SU-DHL-6 (cell line): ENCODE data around the gene ATP7A.
"Not testable (repeated sequence)": the region's sequence is repeated elsewhere in the genome, so short reads cannot be mapped to it uniquely, and the experiment has no call there.

Experiments used
- H2AFZ ChIP-seq: fragments of 200-600 bp; sonication (generic); 2 replicates; pipeline ENCODE4 v1.6.1; 2014; ENCODE audit warnings: low read depth, mild to moderate bottlenecking, moderate library complexity, mixed read lengths, antibody characterized with exemption, low read length; ENCODE audit not compliant: severe bottlenecking
- H3F3A ChIP-seq: fragments of 200-600 bp; shearing (Covaris generic); 2 replicates; pipeline ENCODE4 v1.6.0; 2016; ENCODE audit warnings: antibody characterized with exemption, mild to moderate bottlenecking; ENCODE audit not compliant: insufficient read depth
- H3K27ac ChIP-seq: fragments of 200-600 bp; sonication (generic); 2 replicates; pipeline ENCODE4 v1.5.1; 2016; ENCODE audit warnings: low read depth, mild to moderate bottlenecking, low read length, moderate library complexity, mixed read lengths
- H3K27me3 ChIP-seq: fragments of 200-600 bp; sonication (generic), shearing (Covaris generic); 2 replicates; pipeline ENCODE4 v1.6.0; 2014; ENCODE audit warnings: mild to moderate bottlenecking, low read length
- H3K36me3 ChIP-seq: fragments of 200-600 bp; sonication (generic); 2 replicates; pipeline ENCODE4 v1.6.1; 2014; ENCODE audit warnings: mild to moderate bottlenecking, low read length, mixed read lengths
- H3K4me2 ChIP-seq: fragments of 300-600, 200-600 bp; shearing (Covaris generic), sonication (generic); 2 replicates; pipeline ENCODE4 v1.6.0; 2014; ENCODE audit warnings: low read length, low read depth, mild to moderate bottlenecking; ENCODE audit not compliant: poor library complexity, severe bottlenecking
- H3K4me3 ChIP-seq: fragments of 200-600 bp; sonication (generic); 2 replicates; pipeline ENCODE4 v1.5.1; 2014; ENCODE audit warnings: antibody characterized with exemption, low read length, mild to moderate bottlenecking, mixed read lengths; ENCODE audit not compliant: insufficient read depth, poor library complexity, severe bottlenecking
- H3K79me2 ChIP-seq: fragments of 200-600 bp; sonication (generic); 2 replicates; pipeline ENCODE4 v1.6.1; 2014; ENCODE audit warnings: mild to moderate bottlenecking, low read length, moderate library complexity; ENCODE audit not compliant: insufficient read depth
- H3K9ac ChIP-seq: fragments of 200-600 bp; sonication (generic); 2 replicates; pipeline ENCODE4 v1.7.0; 2014; ENCODE audit warnings: mild to moderate bottlenecking, low read length
- H3K9me2 ChIP-seq: fragments of 200-600 bp; sonication (generic); replicated peaks from 2 replicates; pipeline ENCODE4 v1.6.1; 2014; ENCODE audit warnings: low read length; ENCODE audit not compliant: insufficient read depth
- H3K9me3 ChIP-seq: fragments of 200-600 bp; sonication (generic); 2 replicates; pipeline ENCODE4 v1.6.1; 2014; ENCODE audit warnings: low read length, mixed read lengths; ENCODE audit not compliant: insufficient read depth
- H4K20me1 ChIP-seq: fragments of 200-600 bp; sonication (generic); 2 replicates; pipeline ENCODE4 v1.6.1; 2014; ENCODE audit warnings: low read depth, mild to moderate bottlenecking, antibody characterized with exemption, low read length, moderate library complexity, mixed read lengths
- EZH2phosphoT487 ChIP-seq: fragments of 200-600 bp; sonication (generic), shearing (Covaris generic); conservative IDR thresholded peaks from 2 replicates; pipeline ENCODE4 v1.6.1; 2018; ENCODE audit warnings: mild to moderate bottlenecking, antibody characterized with exemption, low read length, moderate library complexity, mixed read lengths
- TF ChIP-seq, protein P1 (sequence below): fragments of 200-600 bp; sonication (generic); IDR thresholded peaks from one replicate; pipeline ENCODE4 v1.5.1; 2017; ENCODE audit warnings: antibody characterized with exemption, mild to moderate bottlenecking, low read length, moderate library complexity; ENCODE audit not compliant: insufficient read depth, poor library complexity, severe bottlenecking

ATP7A gene

DNA sequence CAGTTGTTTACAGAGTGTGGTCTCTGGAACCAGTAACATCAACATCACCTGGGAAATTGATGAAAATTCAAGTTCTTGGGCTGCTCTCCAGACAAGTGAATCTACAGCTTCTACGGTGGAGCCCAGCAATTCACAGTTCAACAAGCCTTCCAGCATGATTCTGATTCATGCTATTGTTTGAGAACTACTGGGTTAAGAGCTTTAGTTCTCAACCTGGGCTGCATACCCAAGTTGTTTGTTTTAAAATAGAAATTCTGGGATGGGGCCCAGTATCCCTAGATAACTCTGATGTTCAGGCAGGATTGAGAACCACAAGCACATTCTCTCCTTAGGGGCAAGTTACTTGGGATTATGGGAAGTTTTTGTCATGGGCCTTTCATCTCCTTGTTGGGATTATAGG, 155.6 kb downstream of the ATP7A start:
- no peaks in the 10 kb centered on the region for H4K20me1 ChIP-seq
- no peaks in the 10 kb centered on the region for H3K27me3 ChIP-seq
- H3K9me3 ChIP-seq = no peaks in the 10 kb centered on the region
- H3K4me2 ChIP-seq = no peak overlapping the region
- no peak overlapping the region for H3K9ac ChIP-seq
- H3K9me2 ChIP-seq = no peaks in the 10 kb centered on the region
- no peaks in the 10 kb centered on the region for H3F3A ChIP-seq
- TF ChIP-seq, protein P1, sequence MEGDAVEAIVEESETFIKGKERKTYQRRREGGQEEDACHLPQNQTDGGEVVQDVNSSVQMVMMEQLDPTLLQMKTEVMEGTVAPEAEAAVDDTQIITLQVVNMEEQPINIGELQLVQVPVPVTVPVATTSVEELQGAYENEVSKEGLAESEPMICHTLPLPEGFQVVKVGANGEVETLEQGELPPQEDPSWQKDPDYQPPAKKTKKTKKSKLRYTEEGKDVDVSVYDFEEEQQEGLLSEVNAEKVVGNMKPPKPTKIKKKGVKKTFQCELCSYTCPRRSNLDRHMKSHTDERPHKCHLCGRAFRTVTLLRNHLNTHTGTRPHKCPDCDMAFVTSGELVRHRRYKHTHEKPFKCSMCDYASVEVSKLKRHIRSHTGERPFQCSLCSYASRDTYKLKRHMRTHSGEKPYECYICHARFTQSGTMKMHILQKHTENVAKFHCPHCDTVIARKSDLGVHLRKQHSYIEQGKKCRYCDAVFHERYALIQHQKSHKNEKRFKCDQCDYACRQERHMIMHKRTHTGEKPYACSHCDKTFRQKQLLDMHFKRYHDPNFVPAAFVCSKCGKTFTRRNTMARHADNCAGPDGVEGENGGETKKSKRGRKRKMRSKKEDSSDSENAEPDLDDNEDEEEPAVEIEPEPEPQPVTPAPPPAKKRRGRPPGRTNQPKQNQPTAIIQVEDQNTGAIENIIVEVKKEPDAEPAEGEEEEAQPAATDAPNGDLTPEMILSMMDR = no peak
- TF ChIP-seq EZH2phosphoT487 = no peak
- no peak overlapping the region for H2AFZ ChIP-seq
- no peak overlapping the region for H3K4me3 ChIP-seq
- no peak overlapping the region for H3K27ac ChIP-seq
- no peaks in the 10 kb centered on the region for H3K36me3 ChIP-seq
- H3K79me2 ChIP-seq = no peaks in the 10 kb centered on the region

DNA sequence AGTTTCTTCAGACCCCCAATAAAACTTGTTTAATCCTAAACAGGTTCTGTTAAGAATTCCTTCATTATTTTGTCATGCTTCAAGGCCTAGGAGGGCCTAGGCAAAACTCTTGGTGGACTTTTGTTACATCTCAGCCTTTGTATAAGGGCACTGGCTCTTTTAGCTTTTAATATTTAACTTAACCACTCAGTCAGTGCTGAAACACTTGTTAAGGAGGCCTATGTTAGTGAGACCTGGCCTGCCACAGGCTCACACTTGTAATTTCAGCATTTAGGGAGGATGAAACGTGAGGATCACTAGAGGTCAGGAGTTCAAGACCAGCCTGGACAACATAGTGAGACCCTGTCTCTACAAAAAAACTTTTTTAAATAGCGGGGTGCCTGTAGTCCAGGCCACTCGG, 160.8 kb downstream of the ATP7A start:
- Histone ChIP-seq H3K9ac (no peak overlapping the region), H3K4me3 (no peak overlapping the region), H3K27ac (no peak overlapping the region), H3K4me2 (no peak overlapping the region), H4K20me1 (no peaks in the 10 kb centered on the region), H2AFZ (no peak overlapping the region), H3K36me3 (no peaks in the 10 kb centered on the region), H3F3A (no peaks in the 10 kb centered on the region), H3K27me3 (no peaks in the 10 kb centered on the region), H3K9me3 (no peaks in the 10 kb centered on the region), H3K79me2 (no peaks in the 10 kb centered on the region), H3K9me2 (no peaks in the 10 kb centered on the region)
- no peak for TF ChIP-seq EZH2phosphoT487
- TF ChIP-seq, protein P1 = no peak

DNA sequence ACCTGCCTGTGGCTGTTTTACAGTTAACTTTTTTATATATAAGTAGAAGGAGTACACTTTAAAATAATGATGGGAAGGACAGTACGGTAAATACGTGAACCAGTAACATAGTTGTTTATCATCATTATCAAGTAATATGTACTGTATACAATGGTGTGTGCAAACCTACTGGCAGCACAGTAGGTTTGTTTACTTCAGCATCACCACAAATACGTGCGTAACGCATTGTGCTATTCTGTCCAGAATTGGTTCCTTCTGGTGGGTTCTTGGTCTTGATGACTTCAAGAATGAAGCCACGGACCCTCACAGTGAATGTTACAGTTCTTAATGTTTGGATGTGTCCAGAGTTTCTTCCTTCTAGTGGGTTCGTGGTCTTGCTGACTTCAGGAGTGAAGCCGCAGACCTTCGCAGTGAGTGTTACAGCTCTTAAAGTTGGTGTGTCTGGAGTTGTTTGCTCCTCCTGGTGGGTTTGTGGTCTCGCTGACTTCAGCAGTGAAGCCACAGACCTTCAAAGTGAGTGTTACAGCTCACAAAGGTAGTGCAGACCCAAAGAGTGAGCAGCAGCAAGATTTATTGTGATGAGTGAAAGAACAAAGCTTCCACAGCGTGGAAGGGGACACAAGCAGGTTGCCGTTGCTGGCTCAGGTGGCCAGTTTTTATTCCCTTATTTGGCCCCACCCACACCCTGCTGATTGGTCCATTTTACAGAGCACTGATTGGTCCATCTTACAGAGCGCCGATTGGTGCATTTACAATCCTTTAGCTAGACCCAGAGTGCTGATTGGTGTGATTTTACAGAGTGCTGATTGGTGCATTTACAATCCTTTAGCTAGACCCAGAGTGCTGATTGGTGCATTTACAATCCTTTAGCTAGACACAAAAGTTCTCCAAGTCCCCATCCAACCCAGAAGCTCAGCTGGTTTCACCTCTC, 162.9 kb downstream of the ATP7A start:
- H4K20me1 ChIP-seq, H3K4me2 ChIP-seq, H2AFZ ChIP-seq, H3K36me3 ChIP-seq, H3F3A ChIP-seq, H3K9me2 ChIP-seq, H3K27me3 ChIP-seq, H3K4me3 ChIP-seq, H3K9ac ChIP-seq, H3K79me2 ChIP-seq, H3K9me3 ChIP-seq, H3K27ac ChIP-seq: not testable (repeated sequence)

DNA sequence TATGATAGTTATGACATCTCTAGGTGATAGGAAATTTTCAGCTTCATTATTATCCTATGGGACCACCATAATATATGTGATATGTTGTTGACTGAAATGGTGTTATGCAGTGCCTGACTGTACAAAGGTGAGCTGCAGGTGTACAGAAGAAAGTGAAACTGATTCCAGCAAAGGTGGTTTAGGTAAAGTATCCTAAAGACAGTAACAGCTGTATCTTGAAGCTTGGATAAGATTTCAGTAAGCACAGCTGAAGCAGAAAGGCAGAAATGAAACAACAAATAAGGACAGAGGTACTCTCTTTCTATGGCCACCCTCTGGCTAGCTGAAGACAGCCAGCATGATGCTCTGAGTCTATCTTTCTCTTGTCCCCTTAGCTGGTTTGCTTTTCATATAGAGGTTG, 163.6 kb downstream of the ATP7A start:
- Histone ChIP-seq H3K36me3 (no peaks in the 10 kb centered on the region), H3K4me3 (no peak overlapping the region), H3F3A (no peaks in the 10 kb centered on the region), H3K9ac (no peak overlapping the region), H3K9me2 (no peaks in the 10 kb centered on the region), H3K27ac (no peak overlapping the region), H3K9me3 (no peaks in the 10 kb centered on the region), H2AFZ (no peak overlapping the region), H3K4me2 (no peak overlapping the region), H3K79me2 (no peaks in the 10 kb centered on the region), H4K20me1 (no peaks in the 10 kb centered on the region), H3K27me3 (no peaks in the 10 kb centered on the region)
- no peak for TF ChIP-seq EZH2phosphoT487
- TF ChIP-seq, protein P1 = no peak
